WERI-Rb-1 (cell line): ENCODE measurements around the gene ATXN1.

ENCODE experiments used
- DNase-seq: peaks from one replicate; pipeline ENCODE4 v3.0.0-alpha.2; 2020
- H3K27ac ChIP-seq: fragments of 250-450 bp; sonication (Bioruptor Pico); 2 replicates; pipeline ENCODE4 v1.5.1; 2020; ENCODE audit warnings: mild to moderate bottlenecking, moderate library complexity
- H3K27me3 ChIP-seq: fragments of 250-450 bp; sonication (Bioruptor Pico); 2 replicates; pipeline ENCODE4 v1.5.1; 2021; ENCODE audit warnings: mild to moderate bottlenecking, low read depth, moderate library complexity; ENCODE audit not compliant: insufficient read depth, severe bottlenecking
- H3K36me3 ChIP-seq: fragments of 250-450 bp; sonication (Bioruptor Pico); 2 replicates; pipeline ENCODE4 v1.5.1; 2020; ENCODE audit warnings: mild to moderate bottlenecking, moderate library complexity
- H3K4me3 ChIP-seq: 2 replicates; pipeline ENCODE4 v1.5.1; 2011; ENCODE audit warnings: low read depth, mild to moderate bottlenecking, control low read depth, low read length
- H3K9me3 ChIP-seq: fragments of 250-450 bp; sonication (Bioruptor Pico); 2 replicates; pipeline ENCODE4 v1.5.1; 2021; ENCODE audit warnings: mild to moderate bottlenecking, moderate library complexity; ENCODE audit not compliant: severe bottlenecking
- CTCF ChIP-seq: IDR thresholded peaks from 2 replicates; pipeline ENCODE4 v1.5.1; 2011; ENCODE audit warnings: low read depth, mild to moderate bottlenecking, control low read depth, inconsistent platforms, low read length

The ATXN1 gene

GRCh38 chr6:16374016-16374415 lies 387.2 kb downstream of the ATXN1 start:
- no peak for DNase-seq
- no peak overlapping the region for H3K27ac ChIP-seq
- H3K9me3 ChIP-seq: no peaks in the 10 kb centered on the region
- no peak for TF ChIP-seq CTCF
- no peaks in the 10 kb centered on the region for H3K27me3 ChIP-seq
- no peak overlapping the region for H3K4me3 ChIP-seq
- no peaks in the 10 kb centered on the region for H3K36me3 ChIP-seq

DNA sequence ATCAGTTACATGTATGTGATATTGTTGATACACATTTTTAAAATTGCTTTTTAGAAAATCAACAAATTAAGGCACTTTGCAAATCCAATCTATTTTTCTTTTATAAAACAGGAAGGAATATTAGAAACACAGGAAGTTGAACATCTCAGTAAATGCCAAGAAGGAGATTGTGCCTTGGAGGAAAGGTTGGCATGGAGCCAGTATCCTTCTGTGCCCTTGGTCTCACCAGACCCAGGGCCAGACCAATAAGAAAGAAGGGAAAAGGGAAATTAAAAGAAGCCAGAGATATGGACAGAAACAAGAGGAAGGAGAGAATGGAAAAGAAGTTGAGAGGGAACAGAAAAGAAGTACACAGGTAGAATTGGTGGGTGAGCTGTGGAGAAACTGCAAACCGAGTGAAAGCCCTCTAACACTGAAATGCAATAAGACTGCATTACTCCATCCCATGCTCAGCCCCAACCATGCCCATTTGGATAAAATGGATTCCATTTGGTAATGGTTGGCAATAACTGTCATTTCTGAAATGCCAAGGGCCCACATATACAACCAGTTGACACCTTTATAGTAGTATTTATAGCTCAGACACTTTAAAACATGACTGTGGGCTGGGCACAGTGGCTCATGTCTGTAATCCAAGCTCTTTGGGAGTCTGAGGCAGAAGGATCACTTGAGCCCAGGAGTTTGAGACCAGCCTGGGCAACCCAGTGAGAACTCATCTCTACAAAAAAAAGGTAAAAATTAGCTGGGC lies 389.1 kb downstream of the ATXN1 start:
- no peak for TF ChIP-seq CTCF
- no peaks in the 10 kb centered on the region for H3K36me3 ChIP-seq
- no peak overlapping the region for H3K27ac ChIP-seq
- DNase-seq: no peak
- no peaks in the 10 kb centered on the region for H3K9me3 ChIP-seq
- H3K4me3 ChIP-seq: no peak overlapping the region
- H3K27me3 ChIP-seq: no peaks in the 10 kb centered on the region

DNA sequence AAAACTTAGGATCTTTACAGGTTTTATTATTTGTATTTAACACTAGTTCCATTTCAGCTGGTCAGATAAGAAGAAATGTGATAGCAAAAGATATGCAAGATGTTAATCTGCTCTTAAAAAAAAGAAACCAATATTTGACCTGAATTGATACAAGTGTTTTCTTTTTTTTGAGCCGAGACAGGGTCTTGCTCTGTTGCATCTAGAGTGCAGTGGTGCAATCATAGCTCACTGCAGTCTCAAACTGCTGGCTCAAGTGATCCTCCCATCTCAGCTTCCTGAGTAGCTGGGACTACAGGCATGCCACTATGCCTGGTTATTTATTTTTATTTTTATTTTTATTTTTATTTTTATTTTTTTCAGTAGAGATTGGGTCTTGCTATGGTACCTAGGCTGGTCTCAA lies 389.9 kb downstream of the ATXN1 start:
- no peak for DNase-seq
- no peak overlapping the region for H3K27ac ChIP-seq
- no peaks in the 10 kb centered on the region for H3K36me3 ChIP-seq
- TF ChIP-seq CTCF: no peak
- no peaks in the 10 kb centered on the region for H3K27me3 ChIP-seq
- H3K4me3 ChIP-seq: no peak overlapping the region
- H3K9me3 ChIP-seq: no peaks in the 10 kb centered on the region

- DNase-seq: no peak
- Histone ChIP-seq H3K27ac (no peak overlapping the region), H3K36me3 (no peaks in the 10 kb centered on the region), H3K4me3 (no peak overlapping the region), H3K27me3 (no peaks in the 10 kb centered on the region), H3K9me3 (no peaks in the 10 kb centered on the region)
- TF ChIP-seq CTCF: no peak
Observed at GRCh38 chr6:16370943-16371342, 390.3 kb downstream of the ATXN1 start.

GRCh38 chr6:16369989-16370388 lies 391.3 kb downstream of the ATXN1 start:
- Histone ChIP-seq H3K9me3 (no peaks in the 10 kb centered on the region), H3K27me3 (no peaks in the 10 kb centered on the region), H3K27ac (no peak overlapping the region), H3K4me3 (no peak overlapping the region), H3K36me3 (no peaks in the 10 kb centered on the region)
- TF ChIP-seq CTCF: no peak
- DNase-seq: no peak
